Measurements from ENCODE around the gene JOSD1. TPM values are rescaled to one million over a fixed set of nuclear protein-coding genes. Genes with fewer than 3 reads are reported as not detected.

JOSD1 gene
- total RNA-seq, 1 donor from 2014 or later, result 44.7 TPM

DNA sequence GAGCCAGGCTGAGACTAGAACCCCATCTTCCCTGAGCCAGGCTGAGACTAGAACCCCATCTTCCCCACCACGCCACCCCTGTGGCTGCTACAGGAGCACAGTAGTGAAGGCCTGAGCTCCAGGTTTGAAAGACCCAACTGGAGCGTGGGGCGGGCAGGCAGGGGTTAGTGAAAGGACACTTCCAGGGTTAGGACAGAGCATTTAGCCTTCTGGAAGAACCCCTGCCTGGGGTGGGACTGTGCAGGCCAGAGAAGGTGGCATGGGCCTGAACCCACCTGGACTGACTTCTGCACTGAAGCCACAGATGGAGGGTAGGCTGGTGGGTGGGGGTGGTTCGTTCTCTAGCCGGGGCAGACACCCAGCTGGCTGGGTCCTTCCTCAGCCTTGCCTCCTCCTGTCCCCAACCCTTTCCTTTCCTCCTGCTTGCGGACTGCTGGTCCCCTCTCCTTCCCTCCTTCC lies 31.0 kb upstream of the JOSD1 start:
- H3K4me1 ChIP-seq, result peaks cover 31% of the 10 kb centered on the region
- H3K4me3 ChIP-seq, result no peak overlapping the region
- H3K9me3 ChIP-seq, result no peaks in the 10 kb centered on the region
- no peak overlapping the region for H3K27ac ChIP-seq
- no peak for DNase-seq
- intact Hi-C loops (cut with DNase I), result no loop called here
- H3K36me3 ChIP-seq, result peaks cover 99% of the 10 kb centered on the region
- no peak for ATAC-seq
- TF ChIP-seq, protein P1, sequence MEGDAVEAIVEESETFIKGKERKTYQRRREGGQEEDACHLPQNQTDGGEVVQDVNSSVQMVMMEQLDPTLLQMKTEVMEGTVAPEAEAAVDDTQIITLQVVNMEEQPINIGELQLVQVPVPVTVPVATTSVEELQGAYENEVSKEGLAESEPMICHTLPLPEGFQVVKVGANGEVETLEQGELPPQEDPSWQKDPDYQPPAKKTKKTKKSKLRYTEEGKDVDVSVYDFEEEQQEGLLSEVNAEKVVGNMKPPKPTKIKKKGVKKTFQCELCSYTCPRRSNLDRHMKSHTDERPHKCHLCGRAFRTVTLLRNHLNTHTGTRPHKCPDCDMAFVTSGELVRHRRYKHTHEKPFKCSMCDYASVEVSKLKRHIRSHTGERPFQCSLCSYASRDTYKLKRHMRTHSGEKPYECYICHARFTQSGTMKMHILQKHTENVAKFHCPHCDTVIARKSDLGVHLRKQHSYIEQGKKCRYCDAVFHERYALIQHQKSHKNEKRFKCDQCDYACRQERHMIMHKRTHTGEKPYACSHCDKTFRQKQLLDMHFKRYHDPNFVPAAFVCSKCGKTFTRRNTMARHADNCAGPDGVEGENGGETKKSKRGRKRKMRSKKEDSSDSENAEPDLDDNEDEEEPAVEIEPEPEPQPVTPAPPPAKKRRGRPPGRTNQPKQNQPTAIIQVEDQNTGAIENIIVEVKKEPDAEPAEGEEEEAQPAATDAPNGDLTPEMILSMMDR (IDR thresholded peaks at IDR 0.05), result no peak
- H3K27me3 ChIP-seq (ENCODE audit: low read depth), result no peaks in the 10 kb centered on the region

DNA sequence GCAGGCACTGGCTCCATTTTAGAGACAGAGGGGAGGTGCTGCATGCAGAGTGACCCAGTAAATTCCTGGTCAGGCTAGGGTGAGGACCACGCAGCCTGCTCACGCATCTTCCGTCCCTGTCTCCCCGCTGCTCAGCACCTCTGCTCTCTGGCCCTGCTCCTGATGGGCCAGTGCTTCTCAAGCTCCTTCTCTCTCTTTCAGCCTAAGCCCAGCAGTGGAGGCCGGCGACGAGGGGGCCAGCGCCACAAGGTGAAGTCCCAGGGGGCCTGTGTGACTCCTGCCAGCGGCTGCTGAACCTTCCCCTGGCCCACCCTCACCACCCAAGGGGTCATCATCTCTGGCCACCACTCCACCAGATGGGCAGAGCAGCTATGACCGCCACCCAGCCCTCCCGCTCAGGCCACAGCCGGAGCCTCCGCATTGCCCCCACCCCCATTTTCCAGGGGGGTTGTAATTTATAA lies 29.7 kb upstream of the JOSD1 start:
- DNase-seq (no peak), ATAC-seq (no peak)
- TF ChIP-seq, protein P1 (IDR thresholded peaks at IDR 0.05), result no peak
- Histone ChIP-seq H3K4me3 (no peak overlapping the region), H3K36me3 (peaks cover 99% of the 10 kb centered on the region), H3K27ac (no peak overlapping the region), H3K27me3 (ENCODE audit: low read depth) (no peaks in the 10 kb centered on the region), H3K9me3 (no peaks in the 10 kb centered on the region), H3K4me1 (peaks cover 24% of the 10 kb centered on the region)
- intact Hi-C loops (cut with DNase I), result no loop called here

DNA sequence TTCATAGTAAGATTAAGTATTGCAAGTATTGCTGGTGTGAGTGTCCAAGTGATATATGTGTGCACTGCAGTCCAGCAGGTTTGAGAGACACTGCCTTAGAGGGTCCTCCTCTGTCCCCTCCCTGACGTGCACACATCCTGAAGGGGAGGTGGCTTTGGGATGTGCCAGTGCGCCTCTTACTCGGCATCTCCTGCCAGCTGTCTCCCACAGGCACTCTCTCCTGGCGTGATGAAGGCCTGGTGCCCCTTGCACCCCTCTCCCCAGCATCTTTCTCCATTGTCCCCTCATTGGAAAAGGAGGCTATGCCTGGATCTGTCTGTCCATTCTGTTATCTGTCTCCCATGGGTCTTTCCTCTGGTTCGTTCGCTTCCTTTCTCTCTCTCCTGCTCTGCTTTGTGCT lies 29.2 kb upstream of the JOSD1 start:
- H3K4me1 ChIP-seq, result peaks cover 20% of the 10 kb centered on the region
- no peak overlapping the region for H3K27ac ChIP-seq
- ATAC-seq (no peak), DNase-seq (no peak)
- TF ChIP-seq, protein P1 (IDR thresholded peaks at IDR 0.05), result no peak
- H3K36me3 ChIP-seq, result peaks cover 99% of the 10 kb centered on the region
- intact Hi-C loops (cut with DNase I), result no loop called here
- H3K4me3 ChIP-seq, result no peak overlapping the region
- H3K27me3 ChIP-seq (ENCODE audit: low read depth), result no peaks in the 10 kb centered on the region
- H3K9me3 ChIP-seq, result no peaks in the 10 kb centered on the region

DNA sequence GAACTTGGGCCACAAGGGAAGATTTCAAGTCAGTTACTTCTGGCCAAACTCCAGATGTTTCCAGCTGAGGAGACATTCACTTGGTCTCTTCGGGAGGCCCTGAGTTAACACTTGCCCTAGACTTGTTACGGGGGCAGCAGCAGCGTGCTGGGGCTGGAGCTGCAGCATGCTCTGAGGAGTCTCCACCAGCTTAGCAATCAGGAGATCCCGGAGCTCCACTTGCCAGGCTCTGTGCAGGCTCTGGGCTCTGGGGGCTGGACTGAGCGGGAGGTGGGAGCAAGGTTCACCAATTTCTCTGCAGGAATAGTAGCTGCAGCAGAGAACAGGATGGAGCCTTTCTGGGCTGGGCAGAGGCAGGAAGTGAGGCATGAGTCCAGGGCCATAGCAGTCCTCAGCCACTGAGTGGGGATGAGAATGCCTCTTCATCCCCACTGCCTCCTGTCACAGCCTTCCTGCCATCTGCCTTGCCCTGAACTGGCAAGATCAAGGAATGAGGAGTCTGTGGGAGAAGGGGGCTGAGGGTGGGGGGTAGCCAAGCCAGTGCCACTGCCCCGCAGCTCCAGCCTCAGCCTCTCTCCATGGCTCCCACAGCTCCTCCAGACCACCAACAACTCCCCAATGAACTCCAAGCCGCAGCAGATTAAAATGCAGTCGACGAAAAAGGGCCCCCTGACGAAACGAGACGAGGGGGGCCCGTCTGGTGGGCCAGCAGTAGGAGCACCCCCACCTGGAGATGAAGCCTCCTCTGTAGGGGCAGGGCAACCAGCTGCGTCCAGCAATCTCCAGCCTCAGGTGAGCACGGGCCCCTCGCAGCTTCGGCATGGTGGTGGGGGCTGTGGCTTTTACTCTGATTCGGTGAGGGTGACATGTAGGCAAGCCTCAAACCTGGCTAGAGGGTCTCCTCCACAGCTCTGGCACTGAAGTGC lies 28.4 kb upstream of the JOSD1 start:
- ATAC-seq, result no peak
- Histone ChIP-seq H3K36me3 (peaks cover 99% of the 10 kb centered on the region), H3K4me1 (peaks cover 13% of the 10 kb centered on the region), H3K4me3 (no peak overlapping the region), H3K27me3 (ENCODE audit: low read depth) (no peaks in the 10 kb centered on the region), H3K27ac (no peak overlapping the region), H3K9me3 (no peaks in the 10 kb centered on the region)
- TF ChIP-seq, protein P1 (IDR thresholded peaks at IDR 0.05), result no peak
- no peak for DNase-seq
- intact Hi-C loops (cut with DNase I), result no loop called here

DNA sequence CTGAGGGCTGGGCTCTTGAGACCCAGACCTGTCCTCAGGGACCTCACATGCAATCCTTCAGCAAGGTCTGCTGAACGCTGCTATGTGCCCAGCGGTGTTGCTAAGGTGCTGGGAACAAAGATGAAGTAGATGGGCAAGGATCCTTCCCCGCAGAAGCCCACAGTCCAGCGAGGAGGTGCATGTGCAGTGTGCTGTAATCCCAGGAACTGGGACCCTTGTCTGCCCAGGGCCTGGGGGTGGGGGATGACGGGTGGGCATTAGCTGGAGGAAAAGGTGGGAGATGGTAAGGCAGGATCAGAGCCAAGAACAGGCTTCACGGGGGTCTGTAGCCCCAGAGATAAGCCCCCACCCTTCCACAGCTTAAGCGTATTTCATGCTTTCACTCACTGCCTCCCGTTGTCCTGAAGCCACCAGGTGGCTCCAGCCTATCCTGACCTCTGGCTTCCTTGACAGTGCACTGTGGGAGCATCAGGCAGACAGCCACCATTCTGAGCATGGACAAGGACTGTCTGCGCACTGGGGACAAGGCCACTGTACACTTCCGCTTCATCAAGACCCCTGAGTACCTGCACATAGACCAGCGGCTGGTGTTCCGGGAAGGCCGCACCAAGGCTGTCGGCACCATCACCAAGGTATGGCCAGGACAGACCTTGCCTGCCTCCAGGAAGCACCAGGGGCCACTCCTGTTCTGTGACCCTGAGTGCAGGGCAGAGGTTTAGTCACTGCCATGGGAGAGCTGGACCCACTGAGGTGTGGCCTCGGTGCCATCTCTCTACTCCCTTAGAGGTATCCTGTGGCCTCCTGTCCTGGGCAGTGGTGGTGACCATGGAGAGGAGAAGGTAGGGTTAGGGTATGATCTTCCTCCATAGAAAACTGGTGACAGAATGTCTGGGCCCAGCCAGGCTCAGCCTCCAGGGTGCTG lies 27.0 kb upstream of the JOSD1 start:
- Histone ChIP-seq H3K36me3 (peaks cover 99% of the 10 kb centered on the region), H3K4me1 (peaks cover under 1% of the 10 kb centered on the region), H3K27me3 (ENCODE audit: low read depth) (no peaks in the 10 kb centered on the region), H3K4me3 (no peak overlapping the region), H3K27ac (no peak overlapping the region), H3K9me3 (no peaks in the 10 kb centered on the region)
- DNase-seq (no peak), ATAC-seq (no peak)
- TF ChIP-seq, protein P1 (IDR thresholded peaks at IDR 0.05), result no peak
- intact Hi-C loops (cut with DNase I), result no loop called here
